GM12878 (cell line): ENCODE data around the gene TAF6L. TPM values are rescaled to one million over a fixed set of nuclear protein-coding genes. Genes with fewer than 3 reads are reported as not detected.

Experiments used
- ATAC-seq: fragments of 200-7000 bp; cut with Tn5 transposase; 3 replicates; pipeline ENCODE4 v1.9.1; 2020; ENCODE audit warnings: mild to moderate bottlenecking, moderate library complexity
- BruUV-seq: library from RNA; stranded (reverse); fragments of 400-500 nt; replicated peaks from 2 replicates; lab custom pipeline; 2021; lab: Mats Ljungman, UMichigan
- CTCF ChIA-PET: fragments of 300-600 bp; sonication (Branson Sonifier 250); formaldehyde crosslinking; extraction: SDS; loops from one replicate; lab custom pipeline; 2021; ENCODE audit warnings: inconsistent platforms; lab: Yijun Ruan, JAX
- POLR2A ChIA-PET: fragments of 350-600 bp; formaldehyde crosslinking; extraction: SDS; loops from one replicate; lab custom pipeline; 2021; ENCODE audit warnings: inconsistent platforms; lab: Charles Lee
- RAD21 ChIA-PET: fragments of 300-600 bp; sonication (Branson Sonifier 250); formaldehyde crosslinking; loops from one replicate; lab custom pipeline; 2023; ENCODE audit warnings: antibody characterized with exemption; ENCODE audit not compliant: unreplicated experiment; lab: Charles Lee
- SMC1A ChIA-PET: fragments of 300-600 bp; sonication (Branson Sonifier 250); formaldehyde crosslinking; loops from one replicate; lab custom pipeline; 2023; ENCODE audit not compliant: unreplicated experiment, uncharacterized antibody; lab: Charles Lee
- DNase-seq: peaks from one replicate; pipeline ENCODE4 v3.0.0-alpha.2; 2011; ENCODE audit warnings: low read depth, low spot score
- FAIRE-seq: peaks from 3 replicates; lab custom pipeline; 2011; peaks lifted over from hg19 to GRCh38; lab: Jason Lieb, UNC
- H2AFZ ChIP-seq: 2 replicates; pipeline ENCODE4 v1.6.0; 2011; ENCODE audit warnings: low read depth, low read length, control low read depth; ENCODE audit not compliant: control insufficient read depth
- H3K27ac ChIP-seq: 2 replicates; pipeline ENCODE4 v1.5.1; 2011; ENCODE audit warnings: control low read depth; ENCODE audit not compliant: control insufficient read depth, insufficient read depth
- H3K27me3 ChIP-seq, 2 experiments: replicated peaks in 1 of 2; 2 replicates each; pipeline versions ENCODE4 v1.6.0 to v1.6.1; 2011; ENCODE audit warnings: low read length in 1 of 2; ENCODE audit not compliant: control insufficient read depth in 2 of 2, insufficient read depth in 2 of 2
- H3K36me3 ChIP-seq, 2 experiments: 2 replicates each; pipeline ENCODE4 v1.5.1; 2011; ENCODE audit warnings: low read length in 1 of 2; ENCODE audit not compliant: control insufficient read depth in 2 of 2, insufficient read depth in 2 of 2
- H3K4me1 ChIP-seq: 2 replicates; pipeline ENCODE4 v1.6.1; 2011; ENCODE audit warnings: mild to moderate bottlenecking, low read length, moderate library complexity, mixed read lengths; ENCODE audit not compliant: control insufficient read depth, insufficient read depth
- H3K4me2 ChIP-seq: 2 replicates; pipeline ENCODE4 v1.6.0; 2011; ENCODE audit warnings: control low read depth; ENCODE audit not compliant: control insufficient read depth, insufficient read depth
- H3K4me3 ChIP-seq: fragments of 200-600 bp; sonication (generic); 2 replicates; pipeline ENCODE4 v1.5.1; 2016
- H3K79me2 ChIP-seq: 2 replicates; pipeline ENCODE4 v1.6.0; 2011; ENCODE audit warnings: low read length; ENCODE audit not compliant: control insufficient read depth, insufficient read depth
- H3K9ac ChIP-seq: 2 replicates; pipeline ENCODE4 v1.8.0; 2011; ENCODE audit warnings: low read length, control low read depth, mixed read lengths; ENCODE audit not compliant: control insufficient read depth, insufficient read depth
- H3K9me3 ChIP-seq: replicated peaks from 3 replicates; pipeline ENCODE4 v1.5.1; 2011; ENCODE audit warnings: mild to moderate bottlenecking, low read length; ENCODE audit not compliant: control insufficient read depth, insufficient read depth
- H4K20me1 ChIP-seq: 2 replicates; pipeline ENCODE4 v1.6.0; 2011; ENCODE audit not compliant: control insufficient read depth, insufficient read depth
- BCL3 ChIP-seq: IDR thresholded peaks from 2 replicates; pipeline ENCODE4 v1.6.1; 2011; ENCODE audit warnings: borderline replicate concordance, low read depth, mild to moderate bottlenecking, moderate library complexity, low read length; ENCODE audit not compliant: insufficient read depth, poor library complexity, severe bottlenecking
- CHD1 ChIP-seq: IDR thresholded peaks from 2 replicates; pipeline ENCODE4 v1.6.1; 2012; ENCODE audit warnings: low read depth, low read length, improper control_type of control experiment
- CTCF ChIP-seq, 3 experiments: IDR thresholded peaks in 2 of 3; conservative IDR thresholded peaks in 1 of 3; 2 replicates each; pipeline ENCODE4 v1.5.1; 2011; ENCODE audit warnings: low read depth in 3 of 3, low read length in 3 of 3, mild to moderate bottlenecking in 3 of 3, control low read depth in 2 of 3, moderate library complexity in 2 of 3, inconsistent platforms in 1 of 3, mixed read lengths in 1 of 3; ENCODE audit not compliant: control insufficient read depth in 2 of 3, insufficient read depth in 1 of 3; ENCODE audit errors: extremely low read depth in 1 of 3
- EZH2 ChIP-seq: IDR thresholded peaks from 2 replicates; pipeline ENCODE4 v1.6.1; 2012; ENCODE audit warnings: low read depth, mild to moderate bottlenecking, control low read depth, inconsistent platforms, low read length, borderline replicate concordance; ENCODE audit not compliant: control insufficient read depth
- HDAC2 ChIP-seq: fragments of 200-600 bp; sonication (generic); IDR thresholded peaks from 2 replicates; pipeline ENCODE4 v1.6.1; 2017
- KDM1A ChIP-seq: fragments of 200-600 bp; sonication (generic); IDR thresholded peaks from 2 replicates; pipeline ENCODE4 v1.6.1; 2016; ENCODE audit warnings: borderline replicate concordance
- NR2F1 ChIP-seq: fragments of 450-650 bp; conservative IDR thresholded peaks from 2 replicates; pipeline ENCODE4 v1.6.1; 2017; ENCODE audit warnings: mild to moderate bottlenecking
- NRF1 ChIP-seq: conservative IDR thresholded peaks from 2 replicates; pipeline ENCODE4 v1.6.1; 2011; ENCODE audit warnings: mild to moderate bottlenecking, low read depth, low read length, improper control_type of control experiment
- PBX3 ChIP-seq: IDR thresholded peaks from 2 replicates; pipeline ENCODE4 v1.6.1; 2011; ENCODE audit warnings: mild to moderate bottlenecking, low read depth, low read length, moderate library complexity; ENCODE audit not compliant: insufficient replicate concordance
- RELB ChIP-seq: fragments of 450-650 bp; IDR thresholded peaks from 2 replicates; pipeline ENCODE4 v1.6.1; 2017; ENCODE audit warnings: low read depth, mild to moderate bottlenecking, moderate library complexity
- RFX5 ChIP-seq: IDR thresholded peaks from 2 replicates; pipeline ENCODE4 v1.6.1; 2011; ENCODE audit warnings: low read depth, low read length, improper control_type of control experiment
- RUNX3 ChIP-seq: IDR thresholded peaks from 2 replicates; pipeline ENCODE4 v1.6.1; 2012; ENCODE audit warnings: low read length, inconsistent platforms
- SMAD1 ChIP-seq: fragments of 450-650 bp; IDR thresholded peaks from 2 replicates; pipeline ENCODE4 v1.6.1; 2018; ENCODE audit warnings: mild to moderate bottlenecking, low read depth; ENCODE audit not compliant: partially characterized antibody
- SPI1 ChIP-seq: IDR thresholded peaks from 2 replicates; pipeline ENCODE4 v1.6.1; 2011; ENCODE audit warnings: low read depth, mild to moderate bottlenecking, low read length, moderate library complexity, borderline replicate concordance; ENCODE audit not compliant: insufficient read depth
- SREBF2 ChIP-seq: IDR thresholded peaks from 2 replicates; pipeline ENCODE4 v1.6.1; 2012; ENCODE audit warnings: mild to moderate bottlenecking, low read length
- YY1 ChIP-seq: IDR thresholded peaks from 2 replicates; pipeline ENCODE4 v1.6.1; 2011; ENCODE audit warnings: low read depth, mild to moderate bottlenecking, low read length
- ZNF384 ChIP-seq: IDR thresholded peaks from 2 replicates; pipeline ENCODE4 v1.6.1; 2012; ENCODE audit warnings: low read depth, mild to moderate bottlenecking, low read length, improper control_type of control experiment, borderline replicate concordance
- WGBS: methylation state at CpG from one replicate; pipeline ENCODE4 v1.1.6; 2016; ENCODE audit warnings: low lambda C conversion rate; ENCODE audit not compliant: insufficient replicate concordance, insufficient coverage; ENCODE audit errors: missing lambda C conversion rate; 5-methylcytosine and 5-hydroxymethylcytosine counted together
- in situ Hi-C: fragments of 300-500 bp; cut with MboI; formaldehyde crosslinking; loops from 9 replicates; pipeline ENCODE4 v1.14.3; 2018; ENCODE audit warnings: mixed read lengths
- intact Hi-C: fragments of 100-400 bp; cut with micrococcal nuclease; formaldehyde crosslinking; loops from one replicate; pipeline ENCODE4 v1.14.2; 2022; ENCODE audit not compliant: unreplicated experiment
- polyA plus RNA-seq, 11 experiments: library from polyadenylated mRNA; depleted of rRNA in 4 of 11; unstranded in 6 of 11; stranded (reverse) in 5 of 11; fragments of >200 nt; fragmentation: Nextera tagmentation in 4 of 11; fragmentation: Illumina TruSeq in 1 of 11; extraction: Ambion mirVana in 4 of 11; extraction: Trizol in 1 of 11; gene quantifications; 1 replicate in 1 of 11; 2 replicates in 10 of 11; pipeline versions ENCODE4 v1.2.1 to v1.2.3, GENCODE V29; 2011 to 2016; ENCODE audit warnings: inconsistent platforms in 2 of 11, missing spikeins in 2 of 11, low read depth in 1 of 11
- total RNA-seq, 4 experiments: library from RNA; depleted of rRNA in 3 of 4; stranded (reverse); fragments of >200 nt in 3 of 4; fragmentation: Illumina TruSeq in 1 of 4; extraction: Trizol in 1 of 4; gene quantifications; 2 replicates each; pipeline versions ENCODE4 v1.2.1 to v1.2.3, GENCODE V29; 2013 to 2021

Gene TAF6L
- total and polyA plus RNA-seq, 10 of the 15 experiments (the other 5 are each of a cell fraction or from before 2014, with no cell fraction given): 0.15 to 35.6 (median 19.0) TPM

GRCh38 chr11:62804310-62805075 is 33.3 kb downstream of the TAF6L start:
- intact Hi-C loops (loop anchor here (1.0 to 2.0 kb wide), 2 partner anchors 18 to 77 kb away; partner anchors contain the start of genes HNRNPUL2 and TMEM179B), in situ Hi-C loops (no loop called here)
- TSS peak; percentile 75 for BruUV-seq
- DNase-seq (no peak), FAIRE-seq (no peak), ATAC-seq (peak; percentile 13)
- under 1% methylated on average over 14 of the region's 14 CpGs for WGBS
- POLR2A ChIA-PET: interaction anchor here (0.8 to 1.8 kb wide), 11 partner anchors 10 to 137 kb away, joined by 3 to 11 read pairs (median 4); partner anchors contain the start of genes HNRNPUL2, STX5, TEX54 and TMEM179B
- peak overlapping the region; percentile 84 for H3K4me2 ChIP-seq
- SMC1A ChIA-PET: interaction anchor here (0.6 to 1.4 kb wide), 6 partner anchors 12 to 57 kb away, joined by 3 to 5 read pairs (median 4); partner anchors contain the start of genes STX5 and TMEM179B
- H3K4me3 ChIP-seq: peak overlapping the region; percentile 85
- H3K27me3 ChIP-seq: no peaks in the 10 kb centered on the region
- RAD21 ChIA-PET: no interaction called here
- no peaks in the 10 kb centered on the region for H3K9me3 ChIP-seq
- H3K79me2 ChIP-seq: peaks cover 25% of the 10 kb centered on the region
- H3K27ac ChIP-seq: peak overlapping the region; percentile 86
- no peaks in the 10 kb centered on the region for H4K20me1 ChIP-seq
- CTCF ChIA-PET: interaction anchor here (0.8 to 3.3 kb wide), 6 partner anchors 18 to 430 kb away, joined by 3 to 11 read pairs (median 4); partner anchors contain the start of gene TMEM179B
- H3K36me3 ChIP-seq: peaks cover 11 to 25% of the 10 kb centered on the region in 2 experiments
- peaks cover 16% of the 10 kb centered on the region for H3K4me1 ChIP-seq
- H2AFZ ChIP-seq: no peak overlapping the region
- peak overlapping the region; percentile 95 for H3K9ac ChIP-seq
- peak; percentile 18 for TF ChIP-seq PBX3
- no peak for TF ChIP-seq BCL3
- TF ChIP-seq RUNX3: peak; percentile 73
- no peak for TF ChIP-seq NR2F1
- no peak for TF ChIP-seq SPI1
- no peak for TF ChIP-seq KDM1A
- TF ChIP-seq SREBF2: no peak
- no peak for TF ChIP-seq CHD1
- TF ChIP-seq CTCF (IDR thresholded peaks at IDR 0.05 in 2 of 3, conservative IDR thresholded peaks at IDR 0.05 in 1 of 3; ENCODE audit: control insufficient read depth in 2 of 3, extremely low read depth in 1 of 3, insufficient read depth in 1 of 3, low read depth in 3 of 3, low read length in 3 of 3): no peak
- no peak for TF ChIP-seq RELB
- no peak for TF ChIP-seq EZH2
- TF ChIP-seq SMAD1: no peak
- TF ChIP-seq YY1: no peak
- TF ChIP-seq ZNF384: no peak
- TF ChIP-seq RFX5: no peak
- TF ChIP-seq NRF1: no peak
- no peak for TF ChIP-seq HDAC2
